ENCODE data around the gene UBALD2. TPM values are rescaled to one million over a fixed set of nuclear protein-coding genes. Genes with fewer than 3 reads are reported as not detected.

Gene UBALD2
- total and polyA plus RNA-seq, 2 of the 13 experiments (the other 11 are each of a cell fraction or from before 2014, with no cell fraction given): 3.3 to 89.7 TPM

DNA sequence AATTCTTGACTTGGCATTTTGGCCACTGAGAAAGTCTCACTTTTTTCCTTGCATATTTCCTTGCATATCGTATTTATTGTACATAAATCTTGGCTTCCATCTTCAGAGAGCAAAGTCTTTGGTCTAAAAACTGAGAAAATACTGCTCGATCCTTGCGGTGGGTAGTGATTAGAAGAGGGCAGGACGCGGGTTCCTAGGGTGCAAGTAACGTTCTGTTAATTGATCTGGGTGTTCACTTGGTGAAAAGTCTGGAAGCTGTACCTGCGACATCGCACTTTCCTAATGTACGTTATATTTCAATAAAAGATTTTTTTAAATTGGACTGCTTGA lies 758 bp upstream of the UBALD2 start (continued):
- TF ChIP-seq, protein P1, sequence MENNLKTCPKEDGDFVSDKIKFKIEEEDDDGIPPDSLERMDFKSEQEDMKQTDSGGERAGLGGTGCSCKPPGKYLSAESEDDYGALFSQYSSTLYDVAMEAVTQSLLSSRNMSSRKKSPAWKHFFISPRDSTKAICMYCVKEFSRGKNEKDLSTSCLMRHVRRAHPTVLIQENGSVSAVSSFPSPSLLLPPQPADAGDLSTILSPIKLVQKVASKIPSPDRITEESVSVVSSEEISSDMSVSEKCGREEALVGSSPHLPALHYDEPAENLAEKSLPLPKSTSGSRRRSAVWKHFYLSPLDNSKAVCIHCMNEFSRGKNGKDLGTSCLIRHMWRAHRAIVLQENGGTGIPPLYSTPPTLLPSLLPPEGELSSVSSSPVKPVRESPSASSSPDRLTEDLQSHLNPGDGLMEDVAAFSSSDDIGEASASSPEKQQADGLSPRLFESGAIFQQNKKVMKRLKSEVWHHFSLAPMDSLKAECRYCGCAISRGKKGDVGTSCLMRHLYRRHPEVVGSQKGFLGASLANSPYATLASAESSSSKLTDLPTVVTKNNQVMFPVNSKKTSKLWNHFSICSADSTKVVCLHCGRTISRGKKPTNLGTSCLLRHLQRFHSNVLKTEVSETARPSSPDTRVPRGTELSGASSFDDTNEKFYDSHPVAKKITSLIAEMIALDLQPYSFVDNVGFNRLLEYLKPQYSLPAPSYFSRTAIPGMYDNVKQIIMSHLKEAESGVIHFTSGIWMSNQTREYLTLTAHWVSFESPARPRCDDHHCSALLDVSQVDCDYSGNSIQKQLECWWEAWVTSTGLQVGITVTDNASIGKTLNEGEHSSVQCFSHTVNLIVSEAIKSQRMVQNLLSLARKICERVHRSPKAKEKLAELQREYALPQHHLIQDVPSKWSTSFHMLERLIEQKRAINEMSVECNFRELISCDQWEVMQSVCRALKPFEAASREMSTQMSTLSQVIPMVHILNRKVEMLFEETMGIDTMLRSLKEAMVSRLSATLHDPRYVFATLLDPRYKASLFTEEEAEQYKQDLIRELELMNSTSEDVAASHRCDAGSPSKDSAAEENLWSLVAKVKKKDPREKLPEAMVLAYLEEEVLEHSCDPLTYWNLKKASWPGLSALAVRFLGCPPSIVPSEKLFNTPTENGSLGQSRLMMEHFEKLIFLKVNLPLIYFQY (CRISPR knock-in tag; IDR thresholded peaks at IDR 0.05; ENCODE audit: borderline replicate concordance): no peak
- TF ChIP-seq ZNF737 (CRISPR knock-in tag; IDR thresholded peaks at IDR 0.05; ENCODE audit: borderline replicate concordance) (no peak), TCF12 (IDR thresholded peaks at IDR 0.05) (no peak), TCF12 (CRISPR knock-in tag; IDR thresholded peaks at IDR 0.05) (no peak), ZNF768 (CRISPR knock-in tag; IDR thresholded peaks at IDR 0.05) (no peak), NR1H2 (CRISPR knock-in tag; IDR thresholded peaks at IDR 0.05; ENCODE audit: borderline replicate concordance, low read depth) (no peak), RARA (CRISPR knock-in tag; IDR thresholded peaks at IDR 0.05) (no peak), EZH2 (conservative IDR thresholded peaks at IDR 0.05; ENCODE audit: low read depth, low read length) (no peak), KDM6A (CRISPR knock-in tag; IDR thresholded peaks at IDR 0.05; ENCODE audit: low read depth) (no peak), ZNF501 (CRISPR knock-in tag; IDR thresholded peaks at IDR 0.05) (peak; percentile 48; the same call in 1 of the 2 replicates), FOXC1 (CRISPR knock-in tag; IDR thresholded peaks at IDR 0.05; ENCODE audit: borderline replicate concordance) (no peak), PHF20 (CRISPR knock-in tag; IDR thresholded peaks at IDR 0.05) (0 out of 2 replicates have a peak, but pooled peaks have one; percentile 4), ZFAT (CRISPR knock-in tag; conservative IDR thresholded peaks at IDR 0.05) (no peak)
- TF ChIP-seq, protein P2, sequence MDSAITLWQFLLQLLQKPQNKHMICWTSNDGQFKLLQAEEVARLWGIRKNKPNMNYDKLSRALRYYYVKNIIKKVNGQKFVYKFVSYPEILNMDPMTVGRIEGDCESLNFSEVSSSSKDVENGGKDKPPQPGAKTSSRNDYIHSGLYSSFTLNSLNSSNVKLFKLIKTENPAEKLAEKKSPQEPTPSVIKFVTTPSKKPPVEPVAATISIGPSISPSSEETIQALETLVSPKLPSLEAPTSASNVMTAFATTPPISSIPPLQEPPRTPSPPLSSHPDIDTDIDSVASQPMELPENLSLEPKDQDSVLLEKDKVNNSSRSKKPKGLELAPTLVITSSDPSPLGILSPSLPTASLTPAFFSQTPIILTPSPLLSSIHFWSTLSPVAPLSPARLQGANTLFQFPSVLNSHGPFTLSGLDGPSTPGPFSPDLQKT (CRISPR knock-in tag; IDR thresholded peaks at IDR 0.05; ENCODE audit: borderline replicate concordance): no peak

Measured in HepG2 (cell line).